GM10248 (cell line): ENCODE data around the gene TMEM213.

Experiments
- CTCF ChIA-PET: fragments of 300-600 bp; sonication (Branson Sonifier 250); formaldehyde crosslinking; extraction: SDS; loops from one replicate; lab custom pipeline; 2021; ENCODE audit warnings: antibody characterized with exemption; lab: Yijun Ruan, JAX
- POLR2A ChIA-PET: fragments of 350-650 bp; sonication (Branson Sonifier 250); formaldehyde crosslinking; extraction: SDS; loops from one replicate; lab custom pipeline; 2020; ENCODE audit warnings: antibody characterized with exemption; lab: Yijun Ruan, JAX
- DNase-seq: peaks from one replicate; pipeline ENCODE4 v3.0.0; 2012; ENCODE audit errors: extremely low spot score
- TF ChIP-seq, protein P1 (sequence below): IDR thresholded peaks from 2 replicates; pipeline ENCODE4 v1.5.1; 2012; ENCODE audit warnings: mild to moderate bottlenecking, low read depth; ENCODE audit errors: extremely low read depth, missing control alignments, control extremely low read depth

Gene TMEM213

GRCh38 chr7:138880881-138881578 is 83.2 kb downstream of the TMEM213 start:
- ChIA-PET POLR2A (no interaction called here), CTCF (no interaction called here)
- TF ChIP-seq, protein P1, sequence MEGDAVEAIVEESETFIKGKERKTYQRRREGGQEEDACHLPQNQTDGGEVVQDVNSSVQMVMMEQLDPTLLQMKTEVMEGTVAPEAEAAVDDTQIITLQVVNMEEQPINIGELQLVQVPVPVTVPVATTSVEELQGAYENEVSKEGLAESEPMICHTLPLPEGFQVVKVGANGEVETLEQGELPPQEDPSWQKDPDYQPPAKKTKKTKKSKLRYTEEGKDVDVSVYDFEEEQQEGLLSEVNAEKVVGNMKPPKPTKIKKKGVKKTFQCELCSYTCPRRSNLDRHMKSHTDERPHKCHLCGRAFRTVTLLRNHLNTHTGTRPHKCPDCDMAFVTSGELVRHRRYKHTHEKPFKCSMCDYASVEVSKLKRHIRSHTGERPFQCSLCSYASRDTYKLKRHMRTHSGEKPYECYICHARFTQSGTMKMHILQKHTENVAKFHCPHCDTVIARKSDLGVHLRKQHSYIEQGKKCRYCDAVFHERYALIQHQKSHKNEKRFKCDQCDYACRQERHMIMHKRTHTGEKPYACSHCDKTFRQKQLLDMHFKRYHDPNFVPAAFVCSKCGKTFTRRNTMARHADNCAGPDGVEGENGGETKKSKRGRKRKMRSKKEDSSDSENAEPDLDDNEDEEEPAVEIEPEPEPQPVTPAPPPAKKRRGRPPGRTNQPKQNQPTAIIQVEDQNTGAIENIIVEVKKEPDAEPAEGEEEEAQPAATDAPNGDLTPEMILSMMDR = no peak
- no peak for DNase-seq

DNA sequence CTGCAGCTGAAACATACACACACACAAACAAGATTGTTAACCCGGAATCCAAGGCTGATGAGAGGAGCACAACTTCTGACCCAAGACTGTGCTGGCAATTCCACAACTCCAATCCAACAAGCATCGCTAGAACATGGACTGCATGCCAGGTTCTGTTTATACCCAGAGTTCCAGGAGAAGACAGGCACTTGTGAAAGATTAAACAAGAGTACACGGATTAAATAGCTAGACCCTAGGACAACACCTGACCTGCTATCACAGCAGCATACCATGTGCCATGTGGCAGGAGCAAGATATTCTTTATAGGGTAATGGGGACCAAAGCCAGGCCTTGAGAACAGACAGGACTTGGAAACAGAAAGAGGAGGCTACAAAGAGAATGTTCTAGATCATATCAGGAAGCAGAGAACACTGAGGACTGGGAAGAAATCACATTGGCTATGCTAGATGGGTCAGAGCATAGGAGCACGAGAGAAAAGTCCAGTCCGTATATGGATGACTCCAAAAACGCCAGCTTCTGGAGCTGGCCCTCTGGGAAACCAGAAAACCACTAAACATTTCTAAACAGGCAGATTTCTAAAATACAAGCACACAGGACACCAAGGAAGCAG is 83.9 kb downstream of the TMEM213 start:
- TF ChIP-seq, protein P1 = no peak
- ChIA-PET CTCF (interaction anchor here (6.8 kb wide), 1 partner anchor 15 kb away, joined by 70 read pairs; no protein-coding TSS in a partner anchor), POLR2A (no interaction called here)
- no peak for DNase-seq

DNA sequence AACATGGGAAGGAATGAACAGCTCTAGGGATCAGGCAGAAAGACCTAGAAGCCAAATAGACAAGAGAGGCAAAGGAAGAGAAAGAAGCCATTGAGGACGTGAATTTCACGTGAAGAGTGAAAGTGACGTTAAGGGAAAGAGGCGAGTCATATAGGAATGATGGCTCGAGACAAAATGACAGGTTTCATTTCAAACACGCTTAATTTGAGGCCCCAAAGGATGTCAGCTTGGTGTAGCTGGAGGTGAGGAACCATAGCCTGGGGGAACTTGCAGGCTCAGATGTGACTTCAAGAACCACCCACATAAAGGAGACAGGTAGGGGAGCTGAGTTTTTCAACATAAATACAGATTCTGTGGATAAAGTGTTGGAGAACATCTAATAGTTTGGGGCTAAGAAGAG is 84.5 kb downstream of the TMEM213 start:
- POLR2A ChIA-PET = no interaction called here
- no peak for DNase-seq
- CTCF ChIA-PET = interaction anchor here (6.8 kb wide), 1 partner anchor 14 kb away, joined by 70 read pairs; no protein-coding TSS in a partner anchor
- TF ChIP-seq, protein P1 = no peak

DNA sequence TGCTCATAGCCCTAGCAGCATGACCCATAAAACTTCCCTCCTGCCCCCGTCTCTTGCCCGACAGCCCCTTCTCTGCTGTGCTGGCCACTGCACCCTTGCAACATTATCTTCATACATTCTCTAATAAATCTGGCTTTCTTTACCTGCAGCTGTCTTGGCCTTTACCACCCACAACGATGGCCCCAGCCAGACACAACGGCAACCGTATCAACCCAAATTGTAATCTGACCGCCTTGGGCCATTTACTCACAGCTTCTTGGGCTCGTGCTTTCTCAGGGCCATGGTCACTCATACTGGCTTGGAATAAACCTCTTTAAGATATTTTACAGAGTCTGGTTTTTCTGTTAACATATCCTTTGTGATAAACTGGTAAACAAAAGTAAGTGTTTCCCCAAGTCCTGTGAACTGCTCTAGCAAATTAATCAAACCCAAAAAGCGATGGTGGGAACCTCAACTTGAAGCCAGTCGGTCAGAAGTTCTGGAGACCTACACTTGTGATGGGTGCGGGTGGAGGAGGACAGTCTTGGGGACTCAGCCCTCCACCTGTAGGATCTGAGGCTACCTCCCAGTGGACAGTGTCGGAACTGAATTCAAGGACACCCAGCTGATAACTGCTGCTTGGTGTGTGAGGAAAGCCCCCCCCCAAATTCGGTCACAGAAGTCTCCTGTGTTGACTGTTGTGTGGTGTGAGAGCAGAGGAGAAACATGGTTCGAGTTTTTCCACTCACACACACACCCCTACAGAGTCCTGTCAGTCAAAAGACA is 87.8 kb downstream of the TMEM213 start:
- POLR2A ChIA-PET = no interaction called here
- no peak for DNase-seq
- CTCF ChIA-PET = interaction anchor here (0.8 to 6.8 kb wide), 34 partner anchors 8 to 1119 kb away, joined by 3 to 70 read pairs (median 4); no protein-coding TSS in a partner anchor
- TF ChIP-seq, protein P1 = no peak

DNA sequence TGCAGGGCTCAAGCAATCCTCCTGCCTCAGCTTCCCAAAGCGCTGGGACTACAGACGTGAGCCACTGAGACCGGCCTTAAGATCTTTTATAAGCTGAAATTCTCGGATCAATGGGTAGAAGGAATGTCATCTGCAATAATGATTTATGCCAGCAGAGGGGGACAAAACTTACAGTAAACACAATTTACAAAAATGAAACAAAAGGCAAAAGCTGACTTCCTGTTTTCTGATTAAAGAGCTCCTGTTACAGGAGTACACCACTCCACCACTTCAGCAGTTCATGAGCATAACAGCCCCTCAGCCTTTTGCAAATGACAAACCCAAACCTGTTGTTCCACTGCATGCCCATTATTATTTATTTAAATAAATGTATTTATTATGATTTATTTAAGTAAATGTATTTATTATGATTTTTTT is 88.7 kb downstream of the TMEM213 start:
- CTCF ChIA-PET = interaction anchor here (0.7 to 6.8 kb wide), 45 partner anchors 9 to 1118 kb away, joined by 3 to 70 read pairs (median 4); no protein-coding TSS in a partner anchor

More for the DNA sequence above, 88.7 kb downstream of the TMEM213 start:
- POLR2A ChIA-PET = no interaction called here
- TF ChIP-seq, protein P1 = peak; percentile 55
- peak; percentile 76 for DNase-seq
